HG02571 (cell line): ENCODE measurements around the gene COA7.

Experiments used
- ATAC-seq: cut with Tn5 transposase; IDR thresholded peaks from one replicate; pipeline ENCODE4 v1.9.1; 2021; ENCODE audit warnings: mild to moderate bottlenecking, moderate library complexity; ENCODE audit not compliant: unreplicated experiment

Gene COA7

DNA sequence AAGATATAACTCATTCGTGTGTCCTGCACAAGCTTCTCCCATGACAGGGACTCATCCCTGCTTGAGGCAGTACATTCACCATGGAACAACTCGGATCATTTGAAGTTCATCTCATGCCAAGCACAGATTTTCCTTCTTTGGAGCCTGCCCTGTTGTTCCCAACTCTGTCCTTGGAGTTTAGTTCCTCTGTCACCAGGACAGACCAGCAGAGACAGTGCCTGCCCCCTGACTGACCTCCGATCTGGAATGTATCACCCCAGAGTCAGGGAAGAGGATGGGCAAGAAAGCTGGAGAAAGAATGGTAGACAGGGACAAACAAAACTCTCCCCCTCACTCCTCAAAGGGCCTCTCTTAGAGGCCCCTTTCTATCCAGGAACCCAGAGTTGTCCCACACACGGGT lies 60.2 kb downstream of the COA7 start:
- no peak for ATAC-seq

DNA sequence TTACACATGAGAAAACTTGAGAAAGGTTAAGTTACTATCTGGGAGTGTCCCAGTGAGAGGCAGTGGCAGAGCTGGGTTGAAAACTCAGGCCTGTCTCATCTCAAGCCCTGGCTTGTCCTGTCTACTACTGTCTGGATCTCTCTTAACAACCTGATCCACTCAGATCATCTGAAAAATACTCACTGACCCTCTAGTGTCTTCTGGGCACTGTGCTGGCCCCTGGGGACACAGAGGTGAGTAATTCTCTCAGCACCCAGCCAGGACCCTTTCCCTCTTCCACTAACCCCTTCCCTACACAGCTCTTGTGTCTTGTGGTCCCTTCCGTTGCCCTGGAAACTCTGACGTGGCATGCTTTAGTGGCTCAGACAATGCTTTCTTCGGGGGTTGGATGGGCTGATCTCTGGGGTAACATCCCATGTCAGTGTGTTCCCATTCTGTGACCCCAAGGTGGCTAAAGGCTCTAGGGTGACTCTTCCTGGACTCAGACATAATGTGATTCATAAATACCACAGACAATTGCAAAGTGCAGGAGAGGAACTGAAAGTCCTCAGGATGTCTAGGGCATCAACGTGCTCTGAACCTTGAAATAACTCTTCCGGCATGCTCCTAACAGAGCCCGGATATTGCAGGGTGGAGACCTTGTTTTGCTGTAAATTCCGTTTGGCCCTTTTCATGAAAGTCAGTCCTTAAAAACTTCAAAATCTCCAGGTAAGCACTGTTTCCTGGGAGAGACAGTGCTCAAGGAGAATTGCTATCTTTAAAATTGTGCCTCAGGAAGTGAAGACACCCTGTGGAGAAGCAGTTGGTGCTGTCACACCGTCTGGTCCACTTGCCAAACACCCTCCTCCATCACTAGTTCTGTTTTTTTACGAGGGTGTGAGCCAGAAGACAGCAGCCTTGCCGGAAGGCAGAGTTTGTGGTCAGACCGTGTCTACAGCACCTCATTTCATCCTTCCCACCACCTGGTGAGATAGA lies 61.1 kb downstream of the COA7 start:
- ATAC-seq: peak; percentile 51

DNA sequence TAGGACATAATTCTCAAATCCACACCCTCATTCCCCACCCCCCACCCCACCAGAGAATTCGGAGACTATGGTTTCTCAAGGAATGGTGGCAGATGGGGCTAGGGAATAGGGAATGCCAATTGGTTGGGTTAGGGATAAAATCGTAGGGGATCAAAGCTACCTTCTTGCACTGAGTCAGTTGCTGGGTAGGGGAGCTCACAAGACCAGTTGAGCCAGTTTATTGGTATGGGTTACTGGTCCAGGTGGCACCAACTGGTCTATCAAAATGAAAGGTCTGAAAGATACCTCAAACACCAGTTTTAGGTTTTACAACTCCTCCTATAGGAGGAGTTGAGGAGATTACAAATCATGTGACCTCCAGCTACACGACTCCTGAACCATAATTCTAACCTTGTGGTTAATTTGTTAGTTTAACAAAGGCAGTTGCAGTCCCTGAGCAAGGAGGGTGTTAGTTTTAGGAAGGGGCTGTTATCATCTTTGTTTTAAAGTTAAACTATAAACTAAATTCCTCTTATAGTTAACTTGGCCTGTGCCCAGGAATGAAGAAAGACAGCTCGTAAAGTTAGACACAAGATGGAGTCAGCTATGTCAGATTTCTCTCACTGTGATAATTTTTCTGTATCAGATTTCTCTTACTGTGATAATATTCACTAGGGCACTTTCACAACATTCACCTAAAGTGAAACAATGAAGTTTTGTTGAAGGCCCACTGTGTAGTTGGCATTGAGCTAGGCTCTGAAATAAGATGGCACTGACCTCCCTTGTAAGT lies 62.6 kb downstream of the COA7 start:
- ATAC-seq: no peak
